HEK293 (cell line): ENCODE results near the gene SLC48A1.

Experiments
- CTCF ChIA-PET: fragments of 350-600 bp; formaldehyde crosslinking; extraction: SDS; loops from one replicate; lab custom pipeline; 2021; ENCODE audit warnings: antibody characterized with exemption; lab: Yijun Ruan, JAX
- POLR2A ChIA-PET: fragments of 300-600 bp; formaldehyde crosslinking; extraction: SDS; loops from one replicate; lab custom pipeline; 2020; ENCODE audit warnings: antibody characterized with exemption, inconsistent platforms; lab: Yijun Ruan, JAX
- H3K27ac ChIP-seq: fragments of 200-500 bp; sonication (Bioruptor generic); 2 replicates; pipeline ENCODE4 v1.5.1; 2014; ENCODE audit warnings: low read depth, low read length, control low read depth, inconsistent platforms; ENCODE audit errors: extremely low read depth
- H3K36me3 ChIP-seq, 2 experiments: fragments of 200-500 bp in 1 of 2; sonication (Bioruptor generic) in 1 of 2; 1 replicate in 1 of 2; 2 replicates in 1 of 2; pipeline ENCODE4 v1.5.1; 2014 to 2017; ENCODE audit warnings: inconsistent platforms in 2 of 2, low read length in 2 of 2; ENCODE audit not compliant: control insufficient read depth in 2 of 2, insufficient read depth in 1 of 2
- H3K4me1 ChIP-seq: fragments of 200-500 bp; sonication (Bioruptor generic); 2 replicates; pipeline ENCODE4 v1.5.1; 2014; ENCODE audit warnings: mild to moderate bottlenecking, low read length, inconsistent platforms; ENCODE audit not compliant: control insufficient read depth, insufficient read depth
- H3K4me3 ChIP-seq: 2 replicates; pipeline ENCODE4 v1.5.1; 2011; ENCODE audit warnings: low read depth, mild to moderate bottlenecking, control low read depth, low read length, moderate library complexity
- H3K9me3 ChIP-seq: fragments of 200-500 bp; sonication (Bioruptor generic); 2 replicates; pipeline ENCODE4 v1.5.1; 2014; ENCODE audit warnings: low read depth, low read length, inconsistent platforms; ENCODE audit not compliant: control insufficient read depth, insufficient read depth
- BCL6B ChIP-seq: fragments of 450-650 bp; formaldehyde crosslinking; IDR thresholded peaks from 2 replicates; pipeline ENCODE4 v1.5.1; 2017; ENCODE audit warnings: missing biosample characterization, missing genetic modification characterization
- IKZF3 ChIP-seq: fragments of 450-650 bp; IDR thresholded peaks from 2 replicates; pipeline ENCODE4 v1.5.0; 2018; ENCODE audit warnings: missing biosample characterization, mild to moderate bottlenecking, missing genetic modification characterization, moderate library complexity
- PRDM10 ChIP-seq: fragments of 450-650 bp; formaldehyde crosslinking; IDR thresholded peaks from 2 replicates; pipeline ENCODE4 v1.5.1; 2016; ENCODE audit warnings: missing biosample characterization, missing genetic modification characterization
- SCRT1 ChIP-seq: fragments of 450-650 bp; formaldehyde crosslinking; IDR thresholded peaks from 2 replicates; pipeline ENCODE4 v1.5.1; 2016; ENCODE audit warnings: missing biosample characterization, missing genetic modification characterization, borderline replicate concordance
- SCRT2 ChIP-seq: fragments of 450-650 bp; formaldehyde crosslinking; IDR thresholded peaks from 2 replicates; pipeline ENCODE4 v1.5.1; 2016; ENCODE audit warnings: missing biosample characterization, missing genetic modification characterization
- ZBTB6 ChIP-seq: fragments of 450-650 bp; formaldehyde crosslinking; IDR thresholded peaks from 2 replicates; pipeline ENCODE4 v1.5.1; 2017; ENCODE audit warnings: missing biosample characterization, missing genetic modification characterization
- ZNF10 ChIP-seq: fragments of 450-650 bp; formaldehyde crosslinking; IDR thresholded peaks from 2 replicates; pipeline ENCODE4 v1.5.1; 2017; ENCODE audit warnings: missing biosample characterization, missing genetic modification characterization
- ZNF112 ChIP-seq: fragments of 450-650 bp; formaldehyde crosslinking; IDR thresholded peaks from 2 replicates; pipeline ENCODE4 v1.5.0; 2017; ENCODE audit warnings: missing biosample characterization, missing genetic modification characterization
- ZNF133 ChIP-seq: fragments of 450-650 bp; formaldehyde crosslinking; IDR thresholded peaks from 2 replicates; pipeline ENCODE4 v1.5.1; 2016; ENCODE audit warnings: missing biosample characterization, missing genetic modification characterization
- ZNF169 ChIP-seq: fragments of 450-650 bp; formaldehyde crosslinking; IDR thresholded peaks from 2 replicates; pipeline ENCODE4 v1.5.1; 2016; ENCODE audit warnings: missing biosample characterization, missing genetic modification characterization
- ZNF184 ChIP-seq: fragments of 450-650 bp; IDR thresholded peaks from 2 replicates; pipeline ENCODE4 v1.5.1; 2018; ENCODE audit warnings: missing biosample characterization, mild to moderate bottlenecking, missing genetic modification characterization
- ZNF2 ChIP-seq: fragments of 450-650 bp; formaldehyde crosslinking; IDR thresholded peaks from 2 replicates; pipeline ENCODE4 v1.5.1; 2016; ENCODE audit warnings: missing biosample characterization, missing genetic modification characterization
- ZNF366 ChIP-seq: fragments of 450-650 bp; formaldehyde crosslinking; conservative IDR thresholded peaks from 2 replicates; pipeline ENCODE4 v1.5.1; 2016; ENCODE audit warnings: missing biosample characterization, missing genetic modification characterization
- ZNF37A ChIP-seq: fragments of 450-650 bp; IDR thresholded peaks from 2 replicates; pipeline ENCODE4 v1.5.1; 2018; ENCODE audit warnings: missing biosample characterization, missing genetic modification characterization
- ZNF48 ChIP-seq: fragments of 450-650 bp; formaldehyde crosslinking; IDR thresholded peaks from 2 replicates; pipeline ENCODE4 v1.5.1; 2016; ENCODE audit warnings: missing biosample characterization, missing genetic modification characterization
- ZNF510 ChIP-seq: fragments of 450-650 bp; formaldehyde crosslinking; IDR thresholded peaks from 2 replicates; pipeline ENCODE4 v1.5.1; 2018; ENCODE audit warnings: mild to moderate bottlenecking, missing genetic modification characterization, missing biosample characterization; ENCODE audit not compliant: insufficient replicate concordance
- ZNF571 ChIP-seq: fragments of 450-650 bp; formaldehyde crosslinking; IDR thresholded peaks from 2 replicates; pipeline ENCODE4 v1.5.0; 2017; ENCODE audit warnings: missing biosample characterization, missing genetic modification characterization
- ZNF585B ChIP-seq: fragments of 450-650 bp; formaldehyde crosslinking; IDR thresholded peaks from 2 replicates; pipeline ENCODE4 v1.5.1; 2016; ENCODE audit warnings: missing biosample characterization, missing genetic modification characterization
- ZNF621 ChIP-seq: fragments of 450-650 bp; formaldehyde crosslinking; IDR thresholded peaks from 2 replicates; pipeline ENCODE4 v1.5.1; 2017; ENCODE audit warnings: missing biosample characterization, missing genetic modification characterization
- ZNF639 ChIP-seq: fragments of 450-650 bp; formaldehyde crosslinking; IDR thresholded peaks from 2 replicates; pipeline ENCODE4 v1.5.1; 2016; ENCODE audit warnings: missing biosample characterization, missing genetic modification characterization
- ZNF747 ChIP-seq: fragments of 450-650 bp; formaldehyde crosslinking; IDR thresholded peaks from 2 replicates; pipeline ENCODE4 v1.5.1; 2016; ENCODE audit warnings: missing biosample characterization, missing genetic modification characterization
- ZNF792 ChIP-seq: fragments of 450-650 bp; formaldehyde crosslinking; IDR thresholded peaks from 2 replicates; pipeline ENCODE4 v1.5.1; 2016; ENCODE audit warnings: missing biosample characterization, missing genetic modification characterization
- ZSCAN23 ChIP-seq: fragments of 450-650 bp; formaldehyde crosslinking; IDR thresholded peaks from 2 replicates; pipeline ENCODE4 v1.5.1; 2016; ENCODE audit warnings: missing biosample characterization, missing genetic modification characterization
- ZSCAN4 ChIP-seq: fragments of 450-650 bp; formaldehyde crosslinking; IDR thresholded peaks from 2 replicates; pipeline ENCODE4 v1.5.1; 2017; ENCODE audit warnings: missing biosample characterization, missing genetic modification characterization

SLC48A1 gene

GRCh38 chr12:47794679-47795078 lies 21.6 kb downstream of the SLC48A1 start:
- CTCF ChIA-PET, result interaction anchor here (0.6 to 10.6 kb wide), 3 partner anchors 44 to 380 kb away, joined by 3 to 112 read pairs (median 4); no protein-coding TSS in a partner anchor
- Histone ChIP-seq H3K36me3 (peaks cover 0 to 80% of the 10 kb centered on the region in 2 experiments; a peak in 2 of 3 replicates), H3K4me1 (no peaks in the 10 kb centered on the region), H3K27ac (no peak overlapping the region), H3K4me3 (no peak overlapping the region), H3K9me3 (no peaks in the 10 kb centered on the region)
- POLR2A ChIA-PET, result no interaction called here
- TF ChIP-seq ZNF48 (tag by site-specific recombination) (no peak), SCRT2 (no peak), ZNF747 (tag by site-specific recombination) (no peak), ZNF366 (no peak), PRDM10 (no peak), SCRT1 (tag by site-specific recombination) (no peak), IKZF3 (tag by site-specific recombination) (no peak)

- CTCF ChIA-PET, result interaction anchor here (0.6 to 14.1 kb wide), 6 partner anchors 23 to 381 kb away, joined by 3 to 234 read pairs (median 6); no protein-coding TSS in a partner anchor
- POLR2A ChIA-PET, result interaction anchor here (0.6 kb wide), 1 partner anchor 1658 kb away, joined by 4 read pairs; no protein-coding TSS in a partner anchor
- no peak overlapping the region for H3K4me3 ChIP-seq
- no peaks in the 10 kb centered on the region for H3K4me1 ChIP-seq
- TF ChIP-seq ZNF585B (no peak), ZNF10 (no peak), ZNF792 (tag by site-specific recombination) (no peak), ZSCAN23 (tag by site-specific recombination) (no peak), ZNF639 (tag by site-specific recombination) (no peak), ZNF169 (tag by site-specific recombination) (no peak), ZNF621 (tag by site-specific recombination) (no peak), BCL6B (tag by site-specific recombination) (no peak), ZNF184 (tag by site-specific recombination) (no peak), ZNF571 (tag by site-specific recombination) (no peak), ZNF133 (no peak), ZNF510 (tag by site-specific recombination) (no peak), ZNF112 (tag by site-specific recombination) (no peak), ZNF37A (tag by site-specific recombination) (no peak), ZBTB6 (tag by site-specific recombination) (no peak), ZNF2 (no peak), ZSCAN4 (tag by site-specific recombination) (no peak)
- H3K9me3 ChIP-seq, result no peaks in the 10 kb centered on the region
- no peak overlapping the region for H3K27ac ChIP-seq
- H3K36me3 ChIP-seq, result peaks cover 0 to 76% of the 10 kb centered on the region in 2 experiments; a peak in 2 of 3 replicates
These were observed 22.2 kb downstream of the SLC48A1 start for GRCh38 chr12:47795121-47795813.
